Muscle of arm (tissue), 12 donors: ENCODE results near the gene C2CD3. TPM values are rescaled to one million over a fixed set of nuclear protein-coding genes. Genes with fewer than 3 reads are reported as not detected.
"Not testable (repeated sequence)": the region's sequence is repeated elsewhere in the genome, so short reads cannot be mapped to it uniquely, and the experiment has no call there.

ENCODE experiments used
- DNase-seq: peaks from one replicate; pipeline ENCODE4 v3.0.0-alpha.2; 2013
- polyA plus RNA-seq, 12 donors: library from polyadenylated mRNA; unstranded; fragments of 120-200 nt; gene quantifications; one replicate each; pipeline ENCODE4 v1.2.1, GENCODE V29; 2013; ENCODE audit not compliant: insufficient read length in 12 of 12

The C2CD3 gene
- polyA plus RNA-seq, 12 donors: 18.1 to 32.7 (median 20.1) TPM; not detected in 1

GRCh38 chr11:74005721-74006517, 164.9 kb downstream of the C2CD3 start:
- no peak for DNase-seq

- DNase-seq: no peak
Measured at GRCh38 chr11:74004759-74005615, 165.8 kb downstream of the C2CD3 start.

DNA sequence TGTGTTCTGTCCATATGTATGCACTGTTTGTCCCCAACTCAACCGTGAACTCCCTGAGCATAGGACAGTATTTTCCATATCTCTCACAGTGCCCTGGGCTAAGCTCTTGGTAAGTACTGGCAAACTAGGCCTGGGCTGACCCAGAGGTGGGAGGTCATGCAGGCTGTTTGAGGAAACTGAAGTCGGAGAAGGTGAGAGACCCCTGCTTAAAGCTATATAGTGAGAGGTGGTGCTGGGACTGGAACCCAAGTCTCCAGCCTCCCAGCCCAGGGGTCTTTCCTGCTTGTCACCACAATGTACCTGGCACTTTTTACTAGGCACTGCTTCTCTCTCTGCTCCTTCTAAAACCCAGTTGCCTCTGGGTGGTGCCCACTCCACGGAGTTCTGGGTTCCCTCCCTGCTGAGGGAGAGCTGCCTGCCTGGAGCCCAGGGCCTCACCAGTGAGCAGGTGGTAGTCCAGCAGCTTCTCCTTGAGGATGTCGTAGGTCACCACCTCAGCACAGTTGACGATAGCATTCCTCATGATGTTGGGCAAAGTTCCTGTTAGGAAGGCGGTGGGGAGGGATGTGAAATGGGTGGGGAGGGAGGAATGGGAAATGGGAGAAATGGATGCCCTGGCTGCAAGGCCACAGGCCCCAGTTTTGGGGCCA, 166.6 kb downstream of the C2CD3 start:
- DNase-seq: no peak

DNA sequence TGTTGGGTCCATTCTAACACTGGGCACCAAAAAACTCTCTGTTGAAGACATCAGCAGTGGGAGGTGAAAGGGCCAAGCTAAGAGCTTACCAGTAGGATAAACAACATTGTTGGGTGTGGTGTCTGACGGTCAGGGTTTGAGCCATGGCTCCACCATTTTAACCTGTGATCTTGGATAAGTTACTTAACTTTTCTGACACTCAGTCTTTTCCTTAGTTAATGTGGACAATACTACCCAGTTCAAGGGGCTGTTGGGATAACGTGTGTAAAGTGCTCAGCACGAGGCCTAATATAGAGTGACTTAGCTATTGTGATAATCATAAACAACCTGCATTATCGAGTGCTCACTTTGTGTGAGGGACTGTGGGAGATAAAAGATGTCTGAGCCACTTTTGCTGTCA, 168.0 kb downstream of the C2CD3 start:
- DNase-seq: no peak

DNA sequence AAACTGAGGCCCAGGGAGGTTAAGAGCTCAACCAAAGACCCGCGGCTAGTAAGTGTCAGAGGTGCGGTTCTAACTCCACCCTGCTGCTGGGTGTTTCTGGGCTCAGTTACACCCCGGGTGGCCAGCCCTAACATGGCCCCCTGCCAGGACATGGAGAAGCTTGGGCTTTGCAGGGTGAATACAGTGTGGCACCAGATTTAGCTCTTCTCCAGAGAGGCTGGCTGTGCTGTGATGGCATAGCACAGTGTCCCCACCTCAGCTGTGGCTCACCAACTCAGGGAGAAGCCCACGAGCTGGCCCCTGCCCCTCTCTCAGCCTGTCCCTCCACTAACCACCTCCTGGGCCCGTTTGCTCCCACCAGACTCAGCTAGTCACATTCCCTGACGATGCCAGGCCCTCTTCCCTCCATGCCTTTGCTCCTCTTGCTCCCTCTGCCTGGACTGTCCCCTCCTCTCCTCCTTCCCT, 168.9 kb downstream of the C2CD3 start:
- DNase-seq: no peak

DNA sequence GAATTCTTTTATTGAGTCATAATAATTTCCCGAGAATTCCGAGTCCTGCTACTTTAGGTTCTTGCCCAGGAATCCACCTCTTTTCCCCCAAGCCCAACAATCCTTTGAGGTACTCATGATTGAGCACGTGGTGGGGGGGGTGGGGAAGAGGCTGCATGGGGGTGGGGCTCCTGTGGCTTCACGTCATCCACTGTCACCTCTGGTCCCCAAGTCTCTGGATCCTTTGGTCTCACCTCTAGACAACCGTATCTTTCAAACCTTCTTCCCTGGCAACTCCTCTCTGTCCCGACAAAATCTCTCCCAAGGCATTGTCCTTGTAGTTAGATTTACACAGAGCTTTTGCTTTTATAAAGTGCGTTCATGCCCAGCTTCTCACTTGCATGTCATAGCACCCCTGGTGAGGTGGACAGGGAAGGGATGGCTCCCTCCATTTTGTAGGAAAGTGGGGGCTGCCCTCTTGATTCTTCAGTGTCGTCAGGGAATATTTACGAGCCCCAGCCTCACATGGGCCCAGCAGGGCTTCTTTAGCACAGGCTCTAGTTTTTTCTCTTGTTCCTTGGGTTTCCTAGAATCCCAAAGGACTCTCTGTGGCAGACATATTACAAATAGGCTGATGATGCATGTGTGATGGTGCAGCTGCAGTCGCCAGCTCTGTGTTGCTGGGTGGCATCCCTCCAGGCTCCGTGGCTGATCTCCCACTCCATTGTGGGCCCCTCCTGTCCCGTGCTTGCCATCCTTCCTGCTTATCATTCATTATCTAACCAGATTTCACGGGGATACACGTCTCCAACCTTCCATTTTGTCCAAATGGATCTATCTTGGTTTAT, 170.3 kb downstream of the C2CD3 start:
- DNase-seq: no peak

DNA sequence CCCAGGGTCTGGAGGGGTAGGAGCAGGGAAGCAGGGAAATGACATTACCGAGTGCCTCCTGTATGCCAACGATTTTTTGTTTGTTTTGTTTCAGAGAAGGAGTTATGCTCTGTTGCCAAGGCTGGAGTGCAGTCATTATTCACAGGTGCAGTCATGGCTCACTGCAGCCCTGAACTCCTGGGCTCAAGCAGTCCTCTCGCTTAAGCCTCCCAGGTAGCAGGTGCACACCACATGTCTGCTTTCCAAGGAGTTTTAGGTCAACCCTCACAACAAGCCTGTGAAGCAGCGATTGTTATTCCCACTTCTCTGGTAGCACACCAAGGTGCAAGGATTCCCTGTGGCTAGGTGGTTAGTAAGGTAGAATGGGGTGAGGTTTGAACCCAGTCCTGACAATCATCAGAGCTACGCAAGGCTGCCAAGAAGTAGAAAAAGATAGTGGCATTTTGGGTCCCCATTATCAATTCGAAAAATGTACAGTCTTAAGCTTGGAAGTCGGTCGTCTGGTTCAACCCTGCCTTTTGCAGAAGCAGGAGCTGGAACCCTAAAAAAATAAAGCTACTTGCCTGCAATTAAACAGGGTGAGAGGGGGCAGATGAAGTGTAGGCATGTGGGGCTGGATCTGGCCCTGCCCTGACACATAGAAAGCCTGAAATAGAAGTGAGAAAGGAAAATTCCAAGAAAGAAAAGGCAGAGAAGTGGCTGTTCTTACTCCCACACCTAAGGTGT, 171.1 kb downstream of the C2CD3 start:
- DNase-seq: no peak

DNA sequence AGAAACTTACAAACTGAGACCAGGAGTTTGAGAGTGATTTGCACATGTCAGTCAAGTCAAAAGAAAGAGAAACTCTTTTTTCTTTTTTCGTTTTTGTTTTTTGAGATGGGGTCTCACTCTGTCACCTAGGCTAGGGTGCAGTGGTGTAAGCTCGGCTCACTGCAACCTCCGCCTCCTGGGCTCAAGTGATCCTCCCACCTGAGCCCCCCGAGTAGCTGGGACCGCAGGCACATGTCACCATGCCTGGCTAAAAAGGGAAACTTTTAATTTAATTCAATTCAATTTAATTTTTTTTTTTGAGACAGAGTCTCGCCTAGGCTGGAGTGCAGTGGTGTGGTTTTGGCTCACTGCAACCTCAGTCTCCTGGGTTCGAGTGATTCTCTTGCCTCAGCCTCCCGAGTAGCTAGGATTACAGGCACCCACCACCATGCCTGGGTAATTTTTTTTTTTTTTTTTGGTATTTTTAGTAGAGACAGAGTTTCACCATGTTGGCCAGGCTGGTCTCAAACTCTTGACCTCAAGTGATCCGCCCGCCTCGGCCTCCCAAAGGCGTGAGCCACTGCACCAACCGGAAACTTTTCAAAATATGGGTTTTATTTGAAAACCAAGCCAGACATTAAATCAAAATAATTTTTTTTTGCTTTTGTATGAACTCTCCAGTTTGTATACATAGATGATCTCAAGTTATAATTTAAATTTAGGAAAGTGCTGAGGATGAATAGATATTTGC, 171.8 kb downstream of the C2CD3 start:
- no peak for DNase-seq

DNA sequence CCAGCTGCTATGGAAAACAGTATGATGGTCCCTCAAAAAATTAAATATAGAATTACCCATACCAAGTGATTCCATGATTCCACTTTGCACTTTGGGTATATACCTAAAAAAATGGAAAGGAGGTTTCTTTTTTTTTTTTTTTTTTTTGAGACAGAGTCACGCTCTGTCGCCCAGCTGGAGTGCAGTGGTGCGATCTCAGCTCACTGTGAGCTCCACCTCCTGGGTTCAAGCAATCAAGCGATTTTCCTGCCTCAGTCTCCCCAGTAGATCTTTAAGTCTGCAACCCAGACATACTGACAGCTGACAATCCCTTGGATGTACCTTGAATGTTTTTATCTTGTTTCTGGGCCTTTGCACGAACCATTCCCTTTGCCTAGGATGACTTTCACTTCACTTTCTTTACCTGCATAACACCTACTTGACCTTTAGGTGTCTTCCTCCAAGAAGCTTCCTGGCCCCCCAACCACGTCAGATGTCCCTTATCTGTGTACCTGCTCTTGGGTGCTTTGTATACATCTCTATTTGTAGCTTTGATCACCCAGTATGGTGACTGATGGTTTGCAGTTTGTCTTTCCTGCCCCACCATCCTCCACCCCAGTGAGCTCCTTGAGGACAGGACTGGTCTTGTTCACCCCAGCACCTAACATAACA, 173.6 kb downstream of the C2CD3 start:
- no peak for DNase-seq

DNA sequence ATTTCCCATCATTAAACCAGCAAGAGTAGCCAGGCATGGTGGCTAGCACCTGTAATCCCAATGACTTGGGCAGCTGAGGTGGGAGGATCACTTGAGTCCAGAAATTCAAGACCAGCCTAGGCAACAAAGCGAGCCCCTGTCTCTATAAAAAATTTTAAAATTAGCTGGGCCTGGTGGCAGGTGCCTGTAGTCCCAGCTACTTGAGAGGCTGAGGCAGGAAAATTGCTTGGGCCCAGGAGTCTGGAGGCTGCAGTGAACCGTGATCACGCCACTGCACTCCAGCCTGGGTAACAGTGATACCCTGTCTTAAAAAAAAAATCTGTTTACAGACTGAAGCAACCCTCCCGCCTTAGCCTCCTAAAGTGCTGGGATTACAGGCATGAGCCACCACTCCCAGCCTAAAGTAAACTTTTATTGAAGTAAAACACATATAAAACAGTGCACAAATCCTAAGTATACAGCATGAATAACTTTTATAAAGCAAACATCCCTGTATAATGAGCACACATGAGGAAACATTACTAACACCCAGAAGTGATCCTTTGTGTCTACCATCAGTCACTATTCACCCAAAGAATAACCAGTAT, 174.5 kb downstream of the C2CD3 start:
- no peak for DNase-seq

DNA sequence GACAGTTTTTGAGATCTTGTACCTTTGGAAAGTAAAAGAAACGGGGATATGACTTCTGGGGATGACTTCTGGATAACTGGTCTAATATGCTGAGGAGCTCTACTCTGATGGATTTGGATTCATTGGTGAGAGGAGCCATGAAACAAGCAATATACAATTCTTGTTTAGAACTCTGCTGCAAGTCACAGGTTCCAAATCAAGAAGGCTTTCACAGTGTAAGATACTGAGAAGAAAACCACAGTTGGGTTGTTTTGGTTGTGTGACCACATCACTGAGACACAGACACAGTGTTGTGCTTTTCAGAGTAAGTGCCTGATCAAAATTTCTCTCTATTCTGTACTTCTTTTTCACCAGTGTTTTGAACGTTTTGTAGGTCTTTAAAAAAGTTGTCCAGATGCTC, 175.1 kb downstream of the C2CD3 start:
- no peak for DNase-seq

DNA sequence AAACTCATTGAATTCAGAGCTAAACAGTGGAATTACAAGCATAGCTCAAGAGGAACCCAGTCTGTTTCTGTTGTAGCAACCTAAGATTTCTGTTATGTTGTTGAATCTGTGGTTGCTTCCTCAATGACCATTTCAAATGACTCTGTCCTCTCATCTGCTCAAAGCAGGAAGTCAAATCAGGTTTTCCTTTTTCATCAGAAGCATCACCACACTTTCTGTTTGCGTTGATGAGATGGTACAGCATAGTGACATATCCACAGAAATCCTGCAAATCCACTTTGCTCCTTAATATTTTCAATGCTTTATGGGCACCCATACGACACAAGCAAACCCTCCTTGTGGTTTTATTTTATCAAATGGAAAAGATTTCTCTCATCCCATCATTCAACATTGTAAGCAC, 175.6 kb downstream of the C2CD3 start:
- no peak for DNase-seq

DNA sequence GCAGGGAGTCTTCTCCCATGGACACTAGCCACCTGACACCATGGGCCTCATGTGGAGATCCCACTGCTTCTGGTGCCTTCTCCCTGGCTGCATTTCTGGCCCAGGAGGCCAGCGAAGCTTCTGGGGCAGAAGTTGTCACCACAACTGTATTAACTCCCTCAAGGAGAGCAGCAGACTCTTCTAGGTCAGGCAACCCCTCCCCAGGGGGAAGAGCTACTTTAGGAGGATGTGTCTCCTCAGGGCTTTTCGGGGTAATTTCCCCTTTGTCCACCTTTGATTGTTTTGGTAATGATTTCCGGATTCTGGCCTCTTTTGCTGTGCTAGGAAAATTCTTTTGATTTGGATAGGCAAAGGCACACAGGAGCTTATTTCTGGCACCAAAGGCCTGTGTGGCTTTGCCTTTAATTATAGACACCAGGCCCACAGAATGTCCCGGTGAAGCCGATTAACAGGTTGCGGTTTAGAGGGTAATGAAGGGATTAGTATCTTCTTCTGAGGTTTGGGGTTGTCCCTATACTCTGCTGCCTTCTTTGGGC, 179.3 kb downstream of the C2CD3 start:
- no peak for DNase-seq

- no peak for DNase-seq
Measured at GRCh38 chr11:73990730-73991129, 180.1 kb downstream of the C2CD3 start.

GRCh38 chr11:73989156-73989555, 181.6 kb downstream of the C2CD3 start:
- no peak for DNase-seq

DNA sequence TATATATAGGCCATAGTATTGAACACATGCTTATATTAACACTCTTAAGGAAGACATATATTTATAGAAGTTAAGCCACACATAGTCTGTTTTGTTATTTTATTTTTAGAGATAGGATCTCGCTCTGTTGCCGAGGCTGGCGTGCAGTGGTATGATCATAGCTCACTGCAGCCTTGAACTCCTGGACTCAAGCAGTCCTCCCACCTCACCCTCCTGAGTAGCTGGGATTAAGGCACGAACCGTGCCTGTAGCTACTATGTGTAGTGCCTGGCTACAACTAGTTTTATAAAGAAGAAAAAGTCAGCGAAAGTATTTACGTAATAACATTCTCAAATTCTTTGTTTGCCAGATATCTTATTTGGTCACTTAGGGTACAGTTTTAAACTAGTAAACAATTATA, 182.6 kb downstream of the C2CD3 start:
- DNase-seq: no peak

DNA sequence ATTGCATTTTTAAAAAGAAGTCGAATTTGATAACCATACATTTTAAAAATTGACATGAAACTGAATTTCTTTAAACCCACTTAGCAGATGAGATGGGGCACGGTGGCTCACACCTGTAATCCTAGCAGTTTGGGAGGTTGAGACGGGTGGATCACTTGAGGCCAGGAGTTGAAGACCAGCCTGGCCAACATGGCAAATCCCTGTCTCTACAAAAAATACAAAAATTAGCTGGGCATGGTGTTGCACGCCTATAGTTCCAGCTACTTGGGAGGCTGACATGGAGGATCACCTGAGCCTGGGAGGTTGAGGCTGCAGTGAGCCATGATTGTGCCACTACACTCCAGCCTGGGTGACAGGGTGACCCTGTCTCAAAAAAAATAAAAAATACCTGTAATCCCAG, 185.1 kb downstream of the C2CD3 start:
- not testable (repeated sequence) for DNase-seq

GRCh38 chr11:73983741-73984538, 186.9 kb downstream of the C2CD3 start:
- no peak for DNase-seq
